Neural progenitor cell (in vitro differentiated cells): ENCODE results near the gene HSPA4L.

Experiments
- EZH2 ChIP-seq: fragments of 200-600 bp; sonication (generic); IDR thresholded peaks from 2 replicates; pipeline ENCODE4 v1.6.1; 2017; ENCODE audit warnings: antibody characterized with exemption, mild to moderate bottlenecking, moderate library complexity
- EZH2phosphoT487 ChIP-seq: fragments of 200-600 bp; sonication (generic); IDR thresholded peaks from 2 replicates; pipeline ENCODE4 v1.6.1; 2017; ENCODE audit warnings: antibody characterized with exemption
- TF ChIP-seq, protein P1 (sequence below): fragments of 200-600 bp; sonication (generic); IDR thresholded peaks from 2 replicates; pipeline ENCODE4 v1.5.1; 2017; ENCODE audit warnings: antibody characterized with exemption, mild to moderate bottlenecking

DNA sequence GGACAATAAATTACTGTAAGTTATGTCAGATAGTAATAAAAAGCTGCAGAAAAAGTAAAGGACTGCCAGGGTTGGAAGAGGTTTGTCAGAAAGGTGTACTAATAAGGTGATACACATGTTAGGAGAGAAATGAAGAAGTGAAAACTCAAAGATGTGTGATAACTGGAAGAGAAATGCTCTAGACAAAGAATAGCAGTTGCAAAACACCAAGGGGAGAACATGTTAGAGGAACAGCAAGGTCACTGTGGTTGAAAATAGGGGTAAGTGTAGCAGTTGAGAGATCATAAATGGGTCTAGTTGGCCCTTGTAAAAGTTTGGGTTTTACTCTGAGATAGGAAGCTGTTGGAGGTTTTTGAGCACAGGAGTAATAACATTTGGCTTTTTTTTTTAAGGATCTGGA lies 46.9 kb downstream of the HSPA4L start:
- TF ChIP-seq, protein P1, sequence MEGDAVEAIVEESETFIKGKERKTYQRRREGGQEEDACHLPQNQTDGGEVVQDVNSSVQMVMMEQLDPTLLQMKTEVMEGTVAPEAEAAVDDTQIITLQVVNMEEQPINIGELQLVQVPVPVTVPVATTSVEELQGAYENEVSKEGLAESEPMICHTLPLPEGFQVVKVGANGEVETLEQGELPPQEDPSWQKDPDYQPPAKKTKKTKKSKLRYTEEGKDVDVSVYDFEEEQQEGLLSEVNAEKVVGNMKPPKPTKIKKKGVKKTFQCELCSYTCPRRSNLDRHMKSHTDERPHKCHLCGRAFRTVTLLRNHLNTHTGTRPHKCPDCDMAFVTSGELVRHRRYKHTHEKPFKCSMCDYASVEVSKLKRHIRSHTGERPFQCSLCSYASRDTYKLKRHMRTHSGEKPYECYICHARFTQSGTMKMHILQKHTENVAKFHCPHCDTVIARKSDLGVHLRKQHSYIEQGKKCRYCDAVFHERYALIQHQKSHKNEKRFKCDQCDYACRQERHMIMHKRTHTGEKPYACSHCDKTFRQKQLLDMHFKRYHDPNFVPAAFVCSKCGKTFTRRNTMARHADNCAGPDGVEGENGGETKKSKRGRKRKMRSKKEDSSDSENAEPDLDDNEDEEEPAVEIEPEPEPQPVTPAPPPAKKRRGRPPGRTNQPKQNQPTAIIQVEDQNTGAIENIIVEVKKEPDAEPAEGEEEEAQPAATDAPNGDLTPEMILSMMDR, result no peak
- no peak for TF ChIP-seq EZH2phosphoT487
- TF ChIP-seq EZH2, result no peak
